HUES64 (cell line): ENCODE measurements around the gene TLR9.
"Not testable (repeated sequence)": the region's sequence is repeated elsewhere in the genome, so short reads cannot be mapped to it uniquely, and the experiment has no call there.

Experiments used
- H3K27ac ChIP-seq: 2 replicates; pipeline ENCODE4 v1.7.0; 2013; ENCODE audit warnings: low read depth, low read length, inconsistent platforms
- H3K27me3 ChIP-seq: 2 replicates; pipeline ENCODE4 v1.6.1; 2013; ENCODE audit warnings: mild to moderate bottlenecking, low read length; ENCODE audit not compliant: insufficient read depth
- H3K36me3 ChIP-seq: 2 replicates; pipeline ENCODE4 v1.6.1; 2013; ENCODE audit warnings: mild to moderate bottlenecking, low read length; ENCODE audit not compliant: insufficient read depth
- H3K4me1 ChIP-seq: 2 replicates; pipeline ENCODE4 v1.6.1; 2013; ENCODE audit warnings: mild to moderate bottlenecking, low read length, moderate library complexity; ENCODE audit not compliant: insufficient read depth
- H3K4me3 ChIP-seq: 2 replicates; pipeline ENCODE4 v1.5.1; 2013; ENCODE audit warnings: mild to moderate bottlenecking, low read length, moderate library complexity
- H3K9ac ChIP-seq: 2 replicates; pipeline ENCODE4 v1.6.1; 2013; ENCODE audit warnings: mild to moderate bottlenecking, low read depth, low read length
- H3K9me3 ChIP-seq: 2 replicates; pipeline ENCODE4 v1.6.1; 2013; ENCODE audit warnings: low read depth, low read length; ENCODE audit not compliant: insufficient read depth
- WGBS: fragments of 150-250, 120-280 bp; methylation state at CpG from one replicate; pipeline ENCODE4 v1.1.7; 2013; ENCODE audit warnings: missing lambda C conversion rate; 5-methylcytosine and 5-hydroxymethylcytosine counted together

TLR9 gene

GRCh38 chr3:52186729-52187128, 38.7 kb downstream of the TLR9 start:
- 96% methylated on average over 9 of the region's 9 CpGs for WGBS
- no peaks in the 10 kb centered on the region for H3K9me3 ChIP-seq
- no peak overlapping the region for H3K27ac ChIP-seq
- no peaks in the 10 kb centered on the region for H3K36me3 ChIP-seq
- H3K4me1 ChIP-seq: no peaks in the 10 kb centered on the region
- no peak overlapping the region for H3K9ac ChIP-seq
- H3K27me3 ChIP-seq: no peaks in the 10 kb centered on the region
- H3K4me3 ChIP-seq: no peak overlapping the region

GRCh38 chr3:52185837-52186236, 39.6 kb downstream of the TLR9 start:
- H3K27ac ChIP-seq: no peak overlapping the region
- no peaks in the 10 kb centered on the region for H3K36me3 ChIP-seq
- H3K9me3 ChIP-seq: no peaks in the 10 kb centered on the region
- 92% methylated on average over 3 of the region's 3 CpGs for WGBS
- H3K4me3 ChIP-seq: no peak overlapping the region
- no peaks in the 10 kb centered on the region for H3K27me3 ChIP-seq
- no peak overlapping the region for H3K9ac ChIP-seq
- peaks cover 4% of the 10 kb centered on the region; the same call in 1 of the 2 replicates for H3K4me1 ChIP-seq

GRCh38 chr3:52185311-52185710, 40.1 kb downstream of the TLR9 start:
- WGBS: 95% methylated on average over 6 of the region's 6 CpGs
- H3K9me3 ChIP-seq: no peaks in the 10 kb centered on the region
- H3K27me3 ChIP-seq: no peaks in the 10 kb centered on the region
- no peaks in the 10 kb centered on the region for H3K36me3 ChIP-seq
- H3K9ac ChIP-seq: no peak overlapping the region
- no peak overlapping the region for H3K27ac ChIP-seq
- no peak overlapping the region for H3K4me3 ChIP-seq
- H3K4me1 ChIP-seq: peaks cover 4% of the 10 kb centered on the region; the same call in 1 of the 2 replicates

GRCh38 chr3:52184690-52185089, 40.8 kb downstream of the TLR9 start:
- Histone ChIP-seq H3K4me1 (peaks cover 4% of the 10 kb centered on the region; the same call in 1 of the 2 replicates), H3K27me3 (no peaks in the 10 kb centered on the region), H3K4me3 (no peak overlapping the region), H3K36me3 (no peaks in the 10 kb centered on the region), H3K27ac (no peak overlapping the region), H3K9me3 (no peaks in the 10 kb centered on the region), H3K9ac (no peak overlapping the region)
- WGBS: 92% methylated on average over 8 of the region's 8 CpGs

GRCh38 chr3:52183786-52184445, 41.5 kb downstream of the TLR9 start:
- no peak overlapping the region for H3K4me3 ChIP-seq
- 89% methylated on average over 6 of the region's 7 CpGs for WGBS
- H3K9ac ChIP-seq: no peak overlapping the region
- H3K27ac ChIP-seq: no peak overlapping the region
- no peaks in the 10 kb centered on the region for H3K36me3 ChIP-seq
- H3K9me3 ChIP-seq: no peaks in the 10 kb centered on the region
- H3K27me3 ChIP-seq: no peaks in the 10 kb centered on the region
- H3K4me1 ChIP-seq: peaks cover 4% of the 10 kb centered on the region; the same call in 1 of the 2 replicates

- no peaks in the 10 kb centered on the region for H3K27me3 ChIP-seq
These were observed 42.8 kb downstream of the TLR9 start for GRCh38 chr3:52182691-52183090.

GRCh38 chr3:52182196-52182595, 43.2 kb downstream of the TLR9 start:
- WGBS: 91% methylated on average over 5 of the region's 5 CpGs
- Histone ChIP-seq H3K27me3 (no peaks in the 10 kb centered on the region), H3K4me3 (no peak overlapping the region), H3K36me3 (no peaks in the 10 kb centered on the region), H3K9me3 (no peaks in the 10 kb centered on the region), H3K9ac (no peak overlapping the region), H3K4me1 (peaks cover 4% of the 10 kb centered on the region; the same call in 1 of the 2 replicates), H3K27ac (no peak overlapping the region)

More at GRCh38 chr3:52182691-52183090, 42.8 kb downstream of the TLR9 start:
- Histone ChIP-seq H3K9ac (no peak overlapping the region), H3K9me3 (no peaks in the 10 kb centered on the region), H3K36me3 (no peaks in the 10 kb centered on the region), H3K4me1 (peaks cover 4% of the 10 kb centered on the region; the same call in 1 of the 2 replicates), H3K4me3 (no peak overlapping the region), H3K27ac (no peak overlapping the region)
- WGBS: 91% methylated on average over 4 of the region's 4 CpGs

GRCh38 chr3:52181543-52181942, 43.9 kb downstream of the TLR9 start:
- no peak overlapping the region for H3K9ac ChIP-seq
- WGBS: 77% methylated on average over 4 of the region's 4 CpGs
- H3K9me3 ChIP-seq: no peaks in the 10 kb centered on the region
- no peak overlapping the region for H3K4me3 ChIP-seq
- peaks cover 4% of the 10 kb centered on the region; the same call in 1 of the 2 replicates for H3K4me1 ChIP-seq
- no peaks in the 10 kb centered on the region for H3K27me3 ChIP-seq
- H3K27ac ChIP-seq: no peak overlapping the region
- no peaks in the 10 kb centered on the region for H3K36me3 ChIP-seq

GRCh38 chr3:52178537-52178936, 46.9 kb downstream of the TLR9 start:
- 98% methylated on average over 1 of the region's 1 CpG for WGBS
- H3K27me3 ChIP-seq: no peaks in the 10 kb centered on the region

GRCh38 chr3:52178126-52178525, 47.3 kb downstream of the TLR9 start:
- not testable (repeated sequence) for H3K9me3 ChIP-seq, H3K27ac ChIP-seq, H3K27me3 ChIP-seq, H3K36me3 ChIP-seq, H3K4me3 ChIP-seq, H3K4me1 ChIP-seq, H3K9ac ChIP-seq
- 93% methylated on average over 4 of the region's 4 CpGs for WGBS

More at GRCh38 chr3:52178537-52178936, 46.9 kb downstream of the TLR9 start:
- Histone ChIP-seq H3K36me3 (no peaks in the 10 kb centered on the region), H3K9me3 (no peaks in the 10 kb centered on the region), H3K4me3 (no peak overlapping the region), H3K4me1 (peaks cover 4% of the 10 kb centered on the region; the same call in 1 of the 2 replicates), H3K9ac (no peak overlapping the region), H3K27ac (no peak overlapping the region)

GRCh38 chr3:52177701-52178042, 47.8 kb downstream of the TLR9 start:
- Histone ChIP-seq H3K9me3 (no peaks in the 10 kb centered on the region), H3K36me3 (no peaks in the 10 kb centered on the region), H3K27me3 (no peaks in the 10 kb centered on the region), H3K9ac (no peak overlapping the region), H3K4me1 (peaks cover 4% of the 10 kb centered on the region; the same call in 1 of the 2 replicates), H3K27ac (no peak overlapping the region), H3K4me3 (no peak overlapping the region)
- 91% methylated on average over 5 of the region's 5 CpGs for WGBS
